HG02571 (cell line): Measurements from ENCODE around the gene EDN1.
"Not testable (repeated sequence)": the region's sequence is repeated elsewhere in the genome, so short reads cannot be mapped to it uniquely, and the experiment has no call there.

Experiments used
- ATAC-seq: cut with Tn5 transposase; IDR thresholded peaks from one replicate; pipeline ENCODE4 v1.9.1; 2021; ENCODE audit warnings: mild to moderate bottlenecking, moderate library complexity; ENCODE audit not compliant: unreplicated experiment

EDN1 gene

GRCh38 chr6:12293931-12294807, 4.0 kb downstream of the EDN1 start:
- ATAC-seq, result no peak

GRCh38 chr6:12294851-12295536, 4.8 kb downstream of the EDN1 start:
- ATAC-seq, result no peak

- no peak for ATAC-seq
Measured at GRCh38 chr6:12295558-12296254, 5.5 kb downstream of the EDN1 start.

GRCh38 chr6:12296255-12296573, 6.1 kb downstream of the EDN1 start:
- ATAC-seq, result no peak

DNA sequence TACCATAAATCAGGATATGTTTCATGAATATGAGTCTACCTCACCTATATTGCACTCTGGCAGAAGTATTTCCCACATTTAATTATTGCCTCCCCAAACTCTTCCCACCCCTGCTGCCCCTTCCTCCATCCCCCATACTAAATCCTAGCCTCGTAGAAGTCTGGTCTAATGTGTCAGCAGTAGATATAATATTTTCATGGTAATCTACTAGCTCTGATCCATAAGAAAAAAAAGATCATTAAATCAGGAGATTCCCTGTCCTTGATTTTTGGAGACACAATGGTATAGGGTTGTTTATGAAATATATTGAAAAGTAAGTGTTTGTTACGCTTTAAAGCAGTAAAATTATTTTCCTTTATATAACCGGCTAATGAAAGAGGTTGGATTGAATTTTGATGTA, 6.4 kb downstream of the EDN1 start:
- no peak for ATAC-seq

DNA sequence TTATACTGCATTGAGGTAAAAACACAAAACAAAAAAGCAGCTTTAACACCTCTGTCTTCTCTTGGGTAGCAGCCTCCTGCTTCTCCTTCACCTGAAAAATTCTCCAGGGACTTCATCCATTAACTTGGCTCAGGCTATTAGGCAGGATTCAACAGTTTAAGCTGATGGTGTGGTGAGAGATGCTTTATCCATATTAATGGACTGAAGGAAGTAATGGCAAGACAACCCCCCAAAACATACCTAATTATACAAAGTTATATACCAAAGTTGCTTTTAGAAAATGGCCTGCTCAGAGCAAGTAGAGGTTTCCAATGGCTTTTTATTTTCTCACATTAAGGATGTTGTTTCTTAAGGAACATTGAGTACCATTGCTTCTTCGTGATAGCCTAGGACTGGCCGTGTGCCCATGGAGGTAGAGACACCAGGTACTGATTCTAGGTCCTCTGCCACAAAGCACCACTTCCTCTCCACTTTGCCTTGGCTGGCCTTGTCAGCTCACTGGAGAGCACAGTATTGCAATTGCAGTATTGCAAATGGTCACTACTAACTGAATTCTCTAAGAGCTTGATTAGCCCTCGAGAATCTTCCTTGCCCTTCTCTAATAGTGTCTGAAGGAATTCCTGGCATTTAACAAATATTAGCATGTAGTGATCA, 7.3 kb downstream of the EDN1 start:
- ATAC-seq, result no peak

DNA sequence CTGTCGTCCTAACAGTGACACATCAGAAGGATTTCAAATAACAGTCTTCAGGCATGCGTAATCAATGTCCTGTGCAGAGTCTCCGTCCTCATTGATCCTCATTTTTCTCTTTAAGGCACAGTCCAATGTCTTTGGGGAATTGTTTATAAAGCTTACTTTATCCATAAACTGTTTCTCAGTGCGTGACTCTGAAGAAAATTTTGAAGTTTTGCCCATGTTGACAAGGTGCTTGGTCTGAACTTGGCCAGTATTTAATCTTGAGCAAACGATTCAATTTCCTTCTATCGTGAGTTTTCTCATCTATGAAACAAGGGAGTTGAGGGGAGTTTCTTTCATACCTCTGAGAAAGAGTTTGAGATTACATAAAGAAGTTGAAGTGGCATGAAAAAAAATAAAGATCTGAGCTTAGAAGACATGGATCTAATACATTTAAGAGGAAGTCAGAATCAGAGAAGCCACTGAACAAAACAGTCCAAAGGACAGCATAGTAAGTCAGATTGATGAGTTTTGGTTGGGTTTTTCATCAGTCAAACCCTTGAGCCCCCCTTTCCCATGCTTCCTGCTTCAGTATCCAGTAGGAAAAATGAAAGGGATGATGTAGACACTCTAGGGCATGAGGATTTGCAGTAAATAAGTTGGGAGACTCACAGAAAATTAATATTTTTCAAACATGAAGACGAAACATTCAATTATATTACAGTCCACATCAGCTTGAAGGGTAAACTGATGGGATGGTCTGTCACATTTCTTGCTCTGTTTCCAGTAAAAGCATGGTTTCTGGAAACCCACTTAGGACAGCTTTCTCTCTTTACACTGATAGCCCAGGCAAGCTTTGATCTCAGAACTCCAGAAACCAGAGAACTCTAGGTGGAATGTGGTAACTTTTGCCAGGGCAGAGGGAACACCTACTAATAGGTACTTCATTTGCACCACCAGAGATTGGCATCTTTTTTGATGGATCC, 8.1 kb downstream of the EDN1 start:
- ATAC-seq, result no peak

- ATAC-seq, result no peak
Measured at GRCh38 chr6:12298995-12299394, 8.8 kb downstream of the EDN1 start.

- no peak for ATAC-seq
Measured at GRCh38 chr6:12301018-12301417, 10.9 kb downstream of the EDN1 start.

DNA sequence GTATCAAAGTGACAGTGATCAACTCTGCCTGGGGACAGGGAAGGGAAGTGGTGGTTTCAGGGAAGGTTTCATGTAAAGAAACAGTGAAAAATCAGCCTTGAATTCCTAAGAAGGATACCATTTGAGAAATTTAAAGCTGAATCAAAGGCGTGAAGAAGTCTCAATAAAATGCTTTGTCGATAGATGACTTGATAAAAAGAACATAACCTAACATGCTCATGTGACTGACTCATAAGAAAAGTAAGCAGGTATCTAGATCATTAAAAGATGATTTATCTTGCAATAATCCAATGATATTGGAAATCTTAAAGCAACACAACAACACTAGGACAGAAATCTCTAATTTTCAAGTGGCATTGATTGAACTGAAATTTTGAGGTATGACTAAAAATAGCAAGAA, 14.3 kb downstream of the EDN1 start:
- ATAC-seq, result no peak

GRCh38 chr6:12309070-12309469, 18.9 kb downstream of the EDN1 start:
- no peak for ATAC-seq

DNA sequence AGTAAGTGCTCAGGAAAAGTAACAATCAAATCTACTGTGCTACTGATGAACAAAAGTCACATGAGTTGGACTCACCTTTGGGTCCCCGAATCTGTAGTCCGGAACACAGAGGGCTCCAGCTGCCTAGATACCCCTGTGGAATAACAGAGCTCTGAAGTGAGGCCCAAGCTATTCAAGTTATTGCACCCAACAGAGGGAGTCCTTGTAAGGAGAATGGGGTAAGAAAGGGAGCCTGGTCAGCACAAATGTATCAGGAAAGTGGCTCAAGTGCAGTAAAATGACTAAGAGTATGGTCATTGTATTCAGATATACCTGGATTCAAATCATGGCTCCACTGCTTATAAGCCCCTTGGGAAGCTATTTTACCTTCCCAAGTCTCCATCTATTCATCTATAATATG, 20.9 kb downstream of the EDN1 start:
- ATAC-seq, result no peak

DNA sequence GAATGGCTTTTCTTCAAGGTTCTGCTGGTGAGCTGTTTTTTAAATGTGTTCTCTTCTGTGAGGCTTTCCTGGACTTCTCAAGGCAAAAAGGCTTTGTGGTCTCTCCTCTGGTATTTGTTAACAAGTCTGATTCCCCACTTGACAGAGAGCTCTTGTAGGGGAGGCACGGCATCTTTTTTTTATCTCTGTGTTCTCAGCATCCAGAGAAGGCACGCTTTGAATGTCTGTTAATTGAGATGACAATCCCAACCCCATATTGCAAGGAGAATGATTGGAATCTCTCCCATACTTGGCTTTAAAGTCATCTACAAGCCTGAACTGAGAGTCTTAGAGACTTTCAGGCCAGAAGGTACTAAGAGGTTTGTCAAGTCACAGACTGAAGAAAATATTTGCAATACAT, 22.6 kb downstream of the EDN1 start:
- ATAC-seq, result no peak

- no peak for ATAC-seq
Measured at GRCh38 chr6:12313306-12313991, 23.3 kb downstream of the EDN1 start.

- no peak for ATAC-seq
Measured at GRCh38 chr6:12313992-12314589, 23.9 kb downstream of the EDN1 start.

DNA sequence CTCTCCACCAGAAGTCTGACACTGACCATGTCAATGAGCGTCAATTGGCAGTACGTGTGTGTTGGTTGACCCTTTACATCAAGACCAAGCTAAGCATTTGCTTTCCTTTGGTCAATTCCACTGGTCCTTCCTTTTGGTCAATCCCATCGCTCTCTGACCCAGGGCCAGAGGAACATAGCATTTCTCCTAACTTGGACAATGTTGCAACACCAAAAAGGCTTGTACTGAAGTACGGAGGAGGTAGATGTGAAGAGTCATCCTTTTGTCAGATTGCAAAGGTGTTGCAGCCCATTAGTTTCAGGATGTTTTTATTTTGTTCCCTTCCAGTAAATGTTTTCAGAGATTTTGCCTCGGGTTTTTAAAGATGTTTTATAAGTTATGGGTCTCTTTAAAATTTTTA, 24.6 kb downstream of the EDN1 start:
- no peak for ATAC-seq

- no peak for ATAC-seq
Measured at GRCh38 chr6:12315292-12316081, 25.3 kb downstream of the EDN1 start.

DNA sequence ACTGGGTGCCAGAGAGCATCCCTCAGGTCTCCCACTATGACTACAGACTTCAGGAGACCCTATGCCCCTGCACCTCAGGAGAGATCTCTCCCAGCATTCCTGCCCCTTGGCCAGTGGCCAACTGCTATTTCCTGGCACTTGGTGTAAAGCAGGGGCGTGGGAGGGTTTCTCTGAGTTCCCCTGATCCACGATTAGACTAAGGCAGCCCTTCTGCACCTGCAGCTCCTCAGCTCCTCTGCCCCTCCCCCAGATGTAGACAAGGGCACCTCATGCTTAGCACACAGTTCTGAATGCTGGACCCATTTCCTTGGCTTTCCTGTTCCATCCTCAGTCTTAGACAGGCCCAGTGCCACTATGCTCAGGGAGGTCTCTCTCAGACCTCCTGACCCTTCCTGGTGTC, 28.6 kb downstream of the EDN1 start:
- ATAC-seq, result no peak

- not testable (repeated sequence) for ATAC-seq
Measured at GRCh38 chr6:12320074-12320473, 29.9 kb downstream of the EDN1 start.
